ENCODE results near the gene MARCHF6.

MARCHF6 gene

DNA sequence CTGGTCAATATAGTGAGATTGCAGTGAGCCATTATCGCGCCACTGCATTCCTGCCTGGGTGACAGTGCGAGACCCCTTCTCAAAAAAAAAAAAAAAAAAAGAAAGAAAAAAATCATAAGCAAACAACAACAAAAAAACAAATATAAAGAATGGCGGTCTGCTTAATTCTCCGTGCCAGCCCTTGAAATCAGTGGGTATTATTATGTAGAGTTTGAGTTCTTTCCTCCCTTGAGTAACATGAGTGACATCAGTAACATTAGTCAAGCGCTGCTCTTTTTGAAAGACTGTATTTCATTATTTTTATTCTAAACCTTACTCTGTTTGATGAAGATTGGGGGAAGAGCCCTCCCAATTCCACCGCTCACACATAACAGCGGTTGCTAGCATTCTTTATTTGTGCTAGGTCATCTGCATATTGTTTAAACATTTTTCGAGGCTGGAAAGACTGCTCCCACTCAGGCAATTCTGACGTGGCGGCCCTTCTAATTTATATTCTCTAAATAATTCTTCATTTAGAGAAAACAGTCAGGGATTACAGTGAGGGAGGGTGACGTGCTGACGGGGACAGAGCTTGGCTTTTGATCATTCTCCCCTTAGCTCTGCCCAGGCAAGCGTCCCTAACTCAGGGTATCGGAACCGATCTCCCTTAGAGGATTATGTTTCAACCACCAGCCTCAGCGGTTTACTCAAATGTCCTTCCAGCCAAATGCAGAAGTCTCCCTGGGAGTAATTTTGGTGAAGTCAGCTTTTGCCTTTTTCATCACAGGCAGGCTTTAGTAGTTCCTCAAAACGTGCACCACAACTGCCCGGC is 860 bp upstream of the MARCHF6 start:
- peak overlapping the region; percentile 86 for H3K4me3 ChIP-seq (ENCODE audit: low read depth, low read length)
- TF ChIP-seq, protein P1, sequence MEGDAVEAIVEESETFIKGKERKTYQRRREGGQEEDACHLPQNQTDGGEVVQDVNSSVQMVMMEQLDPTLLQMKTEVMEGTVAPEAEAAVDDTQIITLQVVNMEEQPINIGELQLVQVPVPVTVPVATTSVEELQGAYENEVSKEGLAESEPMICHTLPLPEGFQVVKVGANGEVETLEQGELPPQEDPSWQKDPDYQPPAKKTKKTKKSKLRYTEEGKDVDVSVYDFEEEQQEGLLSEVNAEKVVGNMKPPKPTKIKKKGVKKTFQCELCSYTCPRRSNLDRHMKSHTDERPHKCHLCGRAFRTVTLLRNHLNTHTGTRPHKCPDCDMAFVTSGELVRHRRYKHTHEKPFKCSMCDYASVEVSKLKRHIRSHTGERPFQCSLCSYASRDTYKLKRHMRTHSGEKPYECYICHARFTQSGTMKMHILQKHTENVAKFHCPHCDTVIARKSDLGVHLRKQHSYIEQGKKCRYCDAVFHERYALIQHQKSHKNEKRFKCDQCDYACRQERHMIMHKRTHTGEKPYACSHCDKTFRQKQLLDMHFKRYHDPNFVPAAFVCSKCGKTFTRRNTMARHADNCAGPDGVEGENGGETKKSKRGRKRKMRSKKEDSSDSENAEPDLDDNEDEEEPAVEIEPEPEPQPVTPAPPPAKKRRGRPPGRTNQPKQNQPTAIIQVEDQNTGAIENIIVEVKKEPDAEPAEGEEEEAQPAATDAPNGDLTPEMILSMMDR (IDR thresholded peaks at IDR 0.05; ENCODE audit: low read depth, low read length): no peak

DNA sequence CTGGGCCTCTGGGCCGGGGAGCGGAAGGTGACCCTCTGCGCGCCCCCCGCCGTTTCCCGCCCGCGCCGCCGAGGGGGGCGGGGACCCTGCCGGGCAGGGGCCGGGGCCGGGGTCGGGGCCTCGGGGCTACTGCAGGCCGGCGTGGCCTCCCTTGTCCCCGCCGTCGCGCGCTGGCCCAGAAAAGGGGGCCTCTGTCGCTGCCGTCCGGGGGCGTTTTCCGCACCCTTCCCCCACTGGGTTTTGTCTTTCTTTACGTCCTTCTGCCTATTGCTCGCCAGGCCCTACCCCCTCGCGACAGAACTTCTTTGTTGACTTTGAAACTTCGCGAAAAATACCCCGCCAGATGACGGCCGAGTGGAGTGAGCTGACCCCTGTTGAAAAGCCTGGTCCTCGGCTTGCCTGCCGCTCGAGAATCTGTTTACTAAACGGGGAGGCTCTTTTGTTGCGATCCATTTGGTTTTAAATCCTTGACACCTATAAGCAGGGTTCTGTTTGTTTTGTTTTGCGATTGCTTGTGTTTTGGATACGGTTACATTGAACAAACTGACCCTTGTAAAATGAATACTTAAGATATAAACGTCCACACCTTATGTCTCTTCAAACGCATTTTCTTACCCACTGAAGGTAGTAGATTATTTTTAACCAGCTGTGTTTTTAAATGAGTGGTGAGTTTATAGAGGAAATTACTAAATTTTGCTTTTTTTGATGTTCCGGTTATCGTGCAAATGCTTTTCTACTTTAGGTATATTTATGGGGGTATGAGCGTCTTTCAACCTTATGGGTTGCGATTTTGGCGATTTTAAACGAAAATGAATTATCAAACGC is 765 bp downstream of the MARCHF6 start:
- TF ChIP-seq, protein P1 (IDR thresholded peaks at IDR 0.05; ENCODE audit: low read depth, low read length): no peak
- H3K4me3 ChIP-seq (ENCODE audit: low read depth, low read length): peak overlapping the region; percentile 86

DNA sequence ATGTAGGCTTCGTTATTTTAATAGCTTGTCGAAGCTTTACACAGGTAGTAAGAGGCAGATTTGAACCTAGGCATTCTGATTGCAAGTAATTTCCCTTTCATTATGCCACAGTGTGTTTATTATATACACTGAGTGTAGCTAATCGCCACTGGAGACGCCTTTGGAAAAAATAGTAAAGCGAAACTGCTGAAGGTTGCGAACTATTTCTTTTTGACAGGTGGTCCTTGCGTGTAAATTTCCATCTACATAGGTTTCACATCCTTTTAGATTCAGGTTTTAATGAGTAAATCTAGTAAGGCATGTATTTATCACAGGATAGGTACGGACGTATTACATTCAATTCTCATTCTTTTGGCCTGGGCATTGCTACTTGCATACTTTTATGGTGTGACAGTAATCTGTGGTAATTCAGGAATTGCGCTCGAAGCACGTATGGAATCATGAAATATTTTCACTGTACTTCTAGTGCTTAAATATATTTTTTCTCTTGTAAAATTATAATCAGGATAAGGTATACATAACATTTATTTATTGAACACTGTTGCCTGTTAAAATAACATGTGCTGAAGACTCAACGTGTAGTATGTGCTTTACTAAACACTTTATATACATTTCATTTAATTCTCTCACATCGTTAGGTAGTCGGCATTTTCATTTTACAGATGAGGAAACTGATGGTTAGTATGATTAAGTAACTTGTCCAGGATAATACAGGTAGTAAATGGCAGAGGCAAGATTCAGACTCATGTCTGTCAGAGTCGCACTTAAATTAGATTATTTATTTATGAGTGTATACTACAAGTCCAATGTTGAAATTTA is 1.8 kb downstream of the MARCHF6 start:
- TF ChIP-seq, protein P1 (IDR thresholded peaks at IDR 0.05; ENCODE audit: low read depth, low read length): no peak
- peak overlapping the region; percentile 86 for H3K4me3 ChIP-seq (ENCODE audit: low read depth, low read length)

DNA sequence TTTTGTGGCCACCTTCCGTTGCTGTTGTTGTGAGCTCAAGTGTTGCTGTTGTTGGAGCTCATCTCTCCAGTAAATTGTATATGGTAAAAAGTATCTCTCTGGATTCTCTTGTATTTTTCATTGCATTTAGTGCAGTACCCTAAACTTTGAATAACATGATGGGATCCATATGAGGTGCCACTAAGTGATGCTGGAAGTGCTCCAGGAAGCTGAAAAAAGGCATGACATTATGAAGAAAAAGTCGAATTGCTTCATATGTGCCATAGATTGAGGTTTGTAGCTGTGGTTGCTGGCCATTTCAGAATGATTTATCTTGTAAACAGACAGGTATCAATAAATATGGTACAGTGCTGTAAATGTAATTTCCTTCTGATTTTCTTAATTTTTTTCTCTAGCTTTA is 5.5 kb downstream of the MARCHF6 start:
- TF ChIP-seq, protein P1 (IDR thresholded peaks at IDR 0.05; ENCODE audit: low read depth, low read length): no peak

DNA sequence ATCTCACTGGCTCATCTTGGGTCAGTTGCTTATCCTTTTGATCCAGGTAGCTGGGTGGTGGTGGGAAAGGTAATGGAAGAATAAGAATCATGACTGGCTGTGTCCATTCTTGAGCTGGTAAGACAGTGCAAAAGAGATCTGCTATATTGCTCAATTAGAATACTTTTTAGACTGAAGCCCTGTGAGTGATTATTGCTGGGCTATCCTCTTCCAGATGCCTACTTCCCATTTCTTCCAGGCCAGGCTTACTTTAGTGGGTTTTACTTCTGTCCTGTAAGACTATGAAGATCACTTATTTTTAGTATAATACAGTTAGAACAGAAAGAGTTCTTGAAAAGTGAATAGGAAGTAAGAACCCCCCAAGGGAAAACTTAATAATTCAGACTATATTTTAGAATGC is 7.2 kb downstream of the MARCHF6 start:
- no peak overlapping the region for H3K4me3 ChIP-seq (ENCODE audit: low read depth, low read length)
- TF ChIP-seq, protein P1 (IDR thresholded peaks at IDR 0.05; ENCODE audit: low read depth, low read length): no peak

More for the DNA sequence above, 5.5 kb downstream of the MARCHF6 start:
- no peak overlapping the region for H3K4me3 ChIP-seq (ENCODE audit: low read depth, low read length)

DNA sequence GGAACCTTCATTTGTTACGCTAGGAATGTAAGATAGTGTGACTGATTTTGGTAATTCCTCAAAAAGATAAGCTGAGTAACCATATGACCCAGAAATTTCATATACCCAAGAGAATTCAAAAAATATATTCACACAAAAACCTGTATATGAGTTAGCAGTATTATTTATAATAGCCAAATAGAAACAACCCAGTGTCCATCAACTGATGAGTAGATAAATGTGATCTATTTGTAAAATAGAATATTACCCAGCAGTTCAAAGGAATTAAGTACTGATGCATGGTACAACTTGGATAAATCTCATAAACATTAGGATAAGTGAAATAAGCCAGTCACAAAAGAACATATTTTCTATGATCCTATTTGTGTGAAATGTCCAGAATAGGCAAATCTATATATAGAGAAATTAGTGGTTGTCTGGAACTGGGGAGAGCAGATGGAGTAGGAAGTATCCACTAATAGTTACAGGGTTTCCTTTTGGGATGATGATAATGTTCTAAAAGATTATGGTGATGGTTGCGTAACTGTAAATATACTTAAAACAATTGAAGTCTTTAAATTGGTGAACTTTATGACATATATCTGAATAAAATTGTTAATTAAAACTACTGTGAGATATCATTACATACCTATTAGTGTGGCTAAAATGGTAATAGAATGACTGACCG is 10.2 kb downstream of the MARCHF6 start:
- TF ChIP-seq, protein P1 (IDR thresholded peaks at IDR 0.05; ENCODE audit: low read depth, low read length): no peak
- H3K4me3 ChIP-seq (ENCODE audit: low read depth, low read length): no peak overlapping the region
